H9 (cell line): Measurements from ENCODE around the gene GTF3C1. TPM values are rescaled to one million over a fixed set of nuclear protein-coding genes. Genes with fewer than 3 reads are reported as not detected.
A peak's percentile ranks its signal among the peaks of the same experiment; 100 is the strongest.

Experiments used
- DNase-seq: peaks from one replicate; pipeline ENCODE4 v3.0.0-alpha.2; 2017
- H2AFZ ChIP-seq: one replicate; pipeline ENCODE4 v1.6.1; 2013; ENCODE audit warnings: mild to moderate bottlenecking, low read length, control low read depth, moderate library complexity
- H2AK5ac ChIP-seq: 2 replicates; pipeline ENCODE4 v1.6.1; 2013; ENCODE audit warnings: low read length, control low read depth, mixed read lengths; ENCODE audit not compliant: insufficient read length
- H2BK120ac ChIP-seq: one replicate; pipeline ENCODE4 v1.6.1; 2013; ENCODE audit warnings: low read depth, mild to moderate bottlenecking, low read length, control low read depth, inconsistent platforms; ENCODE audit not compliant: poor library complexity, severe bottlenecking
- H2BK12ac ChIP-seq: 2 replicates; pipeline ENCODE4 v1.6.1; 2013; ENCODE audit warnings: low read length, control low read depth, mixed read lengths, low read depth; ENCODE audit not compliant: insufficient read length
- H2BK15ac ChIP-seq: 2 replicates; pipeline ENCODE4 v1.6.1; 2013; ENCODE audit warnings: low read depth, low read length, control low read depth
- H2BK20ac ChIP-seq: one replicate; pipeline ENCODE4 v1.6.1; 2013; ENCODE audit warnings: low read depth, mild to moderate bottlenecking, low read length, control low read depth, inconsistent platforms; ENCODE audit not compliant: poor library complexity, severe bottlenecking
- H2BK5ac ChIP-seq: 2 replicates; pipeline ENCODE4 v1.6.1; 2013; ENCODE audit warnings: low read length, control low read depth, mixed read lengths; ENCODE audit not compliant: insufficient read length
- H3K14ac ChIP-seq: 2 replicates; pipeline ENCODE4 v1.6.1; 2013; ENCODE audit warnings: low read length, control low read depth; ENCODE audit not compliant: insufficient read depth
- H3K18ac ChIP-seq: 2 replicates; pipeline ENCODE4 v1.6.1; 2013; ENCODE audit warnings: low read depth, mild to moderate bottlenecking, mixed read lengths, low read length, control low read depth; ENCODE audit not compliant: insufficient read length
- H3K23ac ChIP-seq: 2 replicates; pipeline ENCODE4 v1.6.1; 2013; ENCODE audit warnings: low read length, control low read depth, mixed read lengths, low read depth; ENCODE audit not compliant: insufficient read length
- H3K23me2 ChIP-seq: 2 replicates; pipeline ENCODE4 v1.6.1; 2013; ENCODE audit warnings: low read depth, mild to moderate bottlenecking, mixed read lengths, low read length, control low read depth; ENCODE audit not compliant: insufficient read length, poor library complexity, severe bottlenecking
- H3K27ac ChIP-seq: 2 replicates; pipeline ENCODE4 v1.5.1; 2013; ENCODE audit warnings: low read length, control low read depth, mixed read lengths, low read depth; ENCODE audit not compliant: insufficient read length
- H3K27me3 ChIP-seq: 2 replicates; pipeline ENCODE4 v1.6.1; 2013; ENCODE audit warnings: low read length, control low read depth, inconsistent platforms; ENCODE audit not compliant: insufficient read depth
- H3K4ac ChIP-seq: 2 replicates; pipeline ENCODE4 v1.6.1; 2013; ENCODE audit warnings: low read depth, mild to moderate bottlenecking, control low read depth, inconsistent platforms, low read length, moderate library complexity
- H3K4me1 ChIP-seq: 2 replicates; pipeline ENCODE4 v1.6.1; 2013; ENCODE audit warnings: low read length, control low read depth, inconsistent platforms; ENCODE audit not compliant: insufficient read depth
- H3K4me2 ChIP-seq: 2 replicates; pipeline ENCODE4 v1.6.1; 2013; ENCODE audit warnings: low read length, control low read depth, mixed read lengths; ENCODE audit not compliant: insufficient read length, insufficient read depth
- H3K56ac ChIP-seq: 2 replicates; pipeline ENCODE4 v1.6.1; 2013; ENCODE audit warnings: low read depth, mild to moderate bottlenecking, mixed read lengths, low read length, control low read depth; ENCODE audit not compliant: insufficient read length
- H3K79me1 ChIP-seq: 2 replicates; pipeline ENCODE4 v1.6.1; 2013; ENCODE audit warnings: low read depth, mild to moderate bottlenecking, moderate library complexity, low read length, control low read depth, inconsistent platforms; ENCODE audit not compliant: insufficient read depth, poor library complexity, severe bottlenecking
- H3K79me2 ChIP-seq: 2 replicates; pipeline ENCODE4 v1.6.1; 2013; ENCODE audit warnings: low read length, control low read depth, inconsistent platforms; ENCODE audit not compliant: insufficient read depth
- H3K9ac ChIP-seq: 2 replicates; pipeline ENCODE4 v1.6.1; 2013; ENCODE audit warnings: low read length, control low read depth, mixed read lengths; ENCODE audit not compliant: insufficient read length; ENCODE audit errors: extremely low read depth
- H3K9me3 ChIP-seq: one replicate; pipeline ENCODE4 v1.6.1; 2013; ENCODE audit warnings: low read depth, low read length, inconsistent platforms; ENCODE audit not compliant: control insufficient read depth
- H3T11ph ChIP-seq: one replicate; pipeline ENCODE4 v1.6.1; 2013; ENCODE audit warnings: mild to moderate bottlenecking, low read length, control low read depth, inconsistent platforms
- H4K20me1 ChIP-seq: one replicate; pipeline ENCODE4 v1.6.1; 2013; ENCODE audit not compliant: control insufficient read depth, insufficient read length, insufficient read depth
- H4K5ac ChIP-seq: 2 replicates; pipeline ENCODE4 v1.6.1; 2013; ENCODE audit warnings: low read depth, mild to moderate bottlenecking, mixed read lengths, low read length, control low read depth; ENCODE audit not compliant: insufficient read length
- H4K8ac ChIP-seq: replicated peaks from 2 replicates; pipeline ENCODE4 v1.6.1; 2013; ENCODE audit warnings: low read length, control low read depth, mixed read lengths, low read depth; ENCODE audit not compliant: insufficient read length
- H4K91ac ChIP-seq: 2 replicates; pipeline ENCODE4 v1.6.1; 2013; ENCODE audit warnings: low read depth, mild to moderate bottlenecking, moderate library complexity, mixed read lengths, low read length, control low read depth; ENCODE audit not compliant: insufficient read length
- H3K27ac Mint-ChIP-seq, 3 experiments: 2 replicates in 2 of 3; 3 replicates in 1 of 3; pipeline ENCODE4 v1.8.0; 2020 to 2021; ENCODE audit warnings: mixed read lengths in 3 of 3, mild to moderate bottlenecking in 1 of 3, moderate library complexity in 1 of 3
- H3K27me3 Mint-ChIP-seq: 2 replicates; pipeline ENCODE4 v1.8.0; 2021; ENCODE audit warnings: low read depth, mild to moderate bottlenecking, moderate library complexity, mixed read lengths
- H3K36me3 Mint-ChIP-seq, 3 experiments: 2 replicates in 2 of 3; 3 replicates in 1 of 3; pipeline ENCODE4 v1.8.0; 2020 to 2021; ENCODE audit warnings: low read depth in 3 of 3, mixed read lengths in 3 of 3; ENCODE audit not compliant: insufficient read depth in 1 of 3
- H3K4me1 Mint-ChIP-seq, 2 experiments: 2 replicates each; pipeline ENCODE4 v1.8.0; 2020; ENCODE audit warnings: mixed read lengths in 2 of 2
- H3K4me3 Mint-ChIP-seq, 2 experiments: 2 replicates in 1 of 2; 3 replicates in 1 of 2; pipeline ENCODE4 v1.8.0; 2020 to 2021; ENCODE audit warnings: mild to moderate bottlenecking in 2 of 2, mixed read lengths in 2 of 2, moderate library complexity in 1 of 2
- H3K9me3 Mint-ChIP-seq, 2 experiments: 2 replicates in 1 of 2; 3 replicates in 1 of 2; pipeline ENCODE4 v1.8.0; 2020; ENCODE audit warnings: mild to moderate bottlenecking in 2 of 2, mixed read lengths in 2 of 2, moderate library complexity in 1 of 2
- CTCF ChIP-seq: fragments of 200-600 bp; sonication (generic); conservative IDR thresholded peaks from 3 replicates; pipeline ENCODE4 v1.8.0; 2021; ENCODE audit warnings: antibody characterized with exemption, mild to moderate bottlenecking
- WGBS: extraction: QIAGEN DNeasy Blood & Tissue Kit; methylation state at CpG from one replicate; pipeline ENCODE4 v1.1.7; 2013; ENCODE audit warnings: missing lambda C conversion rate, low lambda C conversion rate, mixed read lengths; ENCODE audit not compliant: insufficient read length; ENCODE audit errors: extremely low coverage; 5-methylcytosine and 5-hydroxymethylcytosine counted together
- total RNA-seq: library from RNA; stranded (reverse); gene quantifications from 2 replicates; pipeline ENCODE4 v1.2.1, GENCODE V29; 2021

Gene GTF3C1
- total RNA-seq, 1 experiment from 2014 or later, result 113 TPM

- H3K27ac Mint-ChIP-seq, result 0 out of 7 replicates have a peak overlapping the region, but pooled peaks of 1 of the 3 experiments have one; percentile 14
- no peak overlapping the region for H3K4me3 Mint-ChIP-seq
- H3K79me2 ChIP-seq, result no peaks in the 10 kb centered on the region
- H3K27ac ChIP-seq, result no peak overlapping the region
- H4K5ac ChIP-seq, result no peak overlapping the region
- H4K20me1 ChIP-seq, result no peaks in the 10 kb centered on the region
- DNase-seq, result no peak
- no peak for TF ChIP-seq CTCF
- H3K27me3 ChIP-seq, result no peaks in the 10 kb centered on the region
- no peak overlapping the region for H2AFZ ChIP-seq
- H2BK15ac ChIP-seq, result no peak overlapping the region
- H2BK20ac ChIP-seq, result no peak overlapping the region
- no peak overlapping the region for H3K9ac ChIP-seq
- H2AK5ac ChIP-seq, result no peak overlapping the region
- no peak overlapping the region for H4K91ac ChIP-seq
- no peak overlapping the region for H3K4ac ChIP-seq
- peaks cover 16 to 35% of the 10 kb centered on the region in 2 experiments for H3K4me1 Mint-ChIP-seq
- H2BK5ac ChIP-seq, result no peak overlapping the region
- H3K27me3 Mint-ChIP-seq, result no peaks in the 10 kb centered on the region; the same call in 1 of the 2 replicates
- H2BK120ac ChIP-seq, result no peak overlapping the region
- no peak overlapping the region for H2BK12ac ChIP-seq
- no peaks in the 10 kb centered on the region; the same call in 1 of the 2 replicates for H3K4me1 ChIP-seq
- H3K23ac ChIP-seq, result no peak overlapping the region
- no peak overlapping the region for H3K14ac ChIP-seq
- no peaks in the 10 kb centered on the region for H3K9me3 ChIP-seq
- no peak overlapping the region for H3K56ac ChIP-seq
- H3K9me3 Mint-ChIP-seq, result no peaks in the 10 kb centered on the region
- no CpG with 5 or more reads among the region's 3 CpGs for WGBS
- H3K79me1 ChIP-seq, result no peaks in the 10 kb centered on the region
- no peak overlapping the region for H3K4me2 ChIP-seq
- no peaks in the 10 kb centered on the region for H3K23me2 ChIP-seq
- no peak overlapping the region for H3T11ph ChIP-seq
- no peak overlapping the region for H3K18ac ChIP-seq
- H4K8ac ChIP-seq, result no peak overlapping the region
- H3K36me3 Mint-ChIP-seq, result no peaks in the 10 kb centered on the region
These were observed 47.6 kb upstream of the GTF3C1 start for GRCh38 chr16:27597361-27597760.
